Measurements from ENCODE around the gene ZSWIM5. TPM values are rescaled to one million over a fixed set of nuclear protein-coding genes. Genes with fewer than 3 reads are reported as not detected.

Gene ZSWIM5
- total RNA-seq, 1 experiment from 2014 or later: 7.9 TPM

GRCh38 chr1:45200906-45201500, 5.4 kb downstream of the ZSWIM5 start:
- BruUV-seq (replicated peaks): no TSS peak
- intact Hi-C loops (cut with micrococcal nuclease; ENCODE audit: unreplicated experiment): loop anchor here (10.0 kb wide), 2 partner anchors 94 to 186 kb away; partner anchors contain the start of genes HECTD3 and UROD
- H3K27ac ChIP-seq (ENCODE audit: low read length): no peak overlapping the region
- no peak for ATAC-seq
- no peaks in the 10 kb centered on the region for H3K9me3 ChIP-seq (ENCODE audit: control insufficient read depth, insufficient read depth, low read depth, low read length)
- no peaks in the 10 kb centered on the region for H3K27me3 ChIP-seq (ENCODE audit: control insufficient read depth, insufficient read depth, low read length)
- no peaks in the 10 kb centered on the region for H3K36me3 ChIP-seq (ENCODE audit: control insufficient read depth, insufficient read depth, low read length)
- ChIA-PET POLR2A (no interaction called here), CTCF (no interaction called here)
- no peak for DNase-seq (ENCODE audit: low read depth, low spot score)
- in situ Hi-C loops (cut with HindIII; ENCODE audit: low pct_unique_long_range_greater_than_20kb, low sequenced_read_pairs): no loop called here
- peaks cover 16% of the 10 kb centered on the region; the same call in 1 of the 2 replicates for H3K4me1 ChIP-seq (ENCODE audit: control insufficient read depth, insufficient read depth, low read length)
- TF ChIP-seq SIN3A (IDR thresholded peaks at IDR 0.05; ENCODE audit: borderline replicate concordance, insufficient read depth, low read depth, low read length) (no peak), POLR2AphosphoS5 (IDR thresholded peaks at IDR 0.05; ENCODE audit: low read depth, low read length) (no peak), CTCF (IDR thresholded peaks at IDR 0.05) (no peak), TCF7L2 (IDR thresholded peaks at IDR 0.05; ENCODE audit: low read depth, low read length) (no peak), REST (IDR thresholded peaks at IDR 0.05; ENCODE audit: insufficient read depth in 1 of 2, low read depth in 2 of 2, low read length in 1 of 2) (no peak)
- no peak overlapping the region for H3K4me3 ChIP-seq (ENCODE audit: low read depth in 2 of 2, low read length in 2 of 2)

GRCh38 chr1:45200435-45200834, 6.0 kb downstream of the ZSWIM5 start:
- H3K27me3 ChIP-seq (ENCODE audit: control insufficient read depth, insufficient read depth, low read length): no peaks in the 10 kb centered on the region
- no peak overlapping the region for H3K4me3 ChIP-seq (ENCODE audit: low read depth in 2 of 2, low read length in 2 of 2)
- no peaks in the 10 kb centered on the region for H3K9me3 ChIP-seq (ENCODE audit: control insufficient read depth, insufficient read depth, low read depth, low read length)
- TF ChIP-seq SIN3A (IDR thresholded peaks at IDR 0.05; ENCODE audit: borderline replicate concordance, insufficient read depth, low read depth, low read length) (no peak), POLR2AphosphoS5 (IDR thresholded peaks at IDR 0.05; ENCODE audit: low read depth, low read length) (no peak), REST (IDR thresholded peaks at IDR 0.05; ENCODE audit: insufficient read depth in 1 of 2, low read depth in 2 of 2, low read length in 1 of 2) (no peak), CTCF (IDR thresholded peaks at IDR 0.05) (no peak), TCF7L2 (IDR thresholded peaks at IDR 0.05; ENCODE audit: low read depth, low read length) (no peak)
- BruUV-seq (replicated peaks): no TSS peak
- POLR2A ChIA-PET: no interaction called here
- H3K36me3 ChIP-seq (ENCODE audit: control insufficient read depth, insufficient read depth, low read length): no peaks in the 10 kb centered on the region
- H3K27ac ChIP-seq (ENCODE audit: low read length): no peak overlapping the region
- in situ Hi-C loops (cut with HindIII; ENCODE audit: low pct_unique_long_range_greater_than_20kb, low sequenced_read_pairs) (no loop called here), intact Hi-C loops (cut with micrococcal nuclease; ENCODE audit: unreplicated experiment) (loop anchor here (10.0 kb wide), 2 partner anchors 94 to 186 kb away; partner anchors contain the start of genes HECTD3 and UROD)
- DNase-seq (ENCODE audit: low read depth, low spot score): no peak
- peaks cover 16% of the 10 kb centered on the region; the same call in 1 of the 2 replicates for H3K4me1 ChIP-seq (ENCODE audit: control insufficient read depth, insufficient read depth, low read length)
- CTCF ChIA-PET: no interaction called here
- ATAC-seq: no peak
